Stimulated activated CD4-positive, alpha-beta T cell treated with anti-CD3 and anti-CD28 coated beads, Interleukin-4, amount 100 ng/mL, for 48 hours (primary cell): ENCODE measurements around the gene TENM4.

Experiments used
- DNase-seq, 2 donors: peaks; one replicate each; pipeline ENCODE4 v3.0.0-alpha.2; 2020; ENCODE audit warnings: low read depth in 2 of 2

The TENM4 gene

DNA sequence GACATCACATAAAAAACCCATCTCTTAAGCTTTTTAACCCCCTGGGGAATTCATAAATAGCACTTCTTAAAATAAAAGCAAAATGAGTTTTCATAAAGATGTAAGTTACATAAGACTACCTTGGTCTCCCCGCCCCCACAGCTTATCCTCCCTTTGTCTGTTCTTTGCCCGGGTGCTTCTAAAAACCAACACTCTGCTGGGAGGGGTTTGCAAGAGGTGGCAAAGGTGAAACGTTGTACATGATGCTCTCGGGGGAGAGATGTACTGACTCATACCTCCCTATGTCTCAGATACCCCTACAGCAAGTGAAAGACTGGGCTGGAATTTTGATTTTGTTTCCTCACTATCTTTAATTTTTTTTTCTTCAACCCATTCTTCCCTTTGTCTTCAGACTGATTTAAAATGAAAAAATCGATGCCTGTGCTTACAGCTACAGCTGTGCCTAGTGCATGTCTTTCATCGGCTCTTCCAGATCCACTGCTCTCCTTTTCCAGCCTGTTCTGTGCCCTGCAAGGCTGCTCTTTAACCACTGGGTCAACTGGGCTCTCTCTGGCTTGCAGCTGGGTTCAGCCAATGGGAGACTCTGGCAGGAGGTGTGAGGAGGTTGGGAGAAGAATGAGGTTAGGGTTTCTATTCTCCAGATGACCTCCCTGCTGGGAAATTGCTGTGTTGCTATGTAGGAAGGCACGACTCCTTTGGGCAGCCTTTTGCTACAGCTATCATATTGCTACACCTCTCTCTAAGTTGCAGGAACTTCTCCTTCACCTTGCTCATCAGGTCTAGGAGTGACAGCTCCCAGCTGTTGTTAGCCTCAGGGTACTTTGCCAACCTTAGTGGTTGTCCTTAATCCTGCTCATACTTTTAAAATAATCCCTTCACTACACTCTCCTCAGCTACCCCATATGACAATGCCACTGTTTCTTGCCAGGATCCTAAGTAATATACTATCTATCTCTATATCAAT lies 266.5 kb downstream of the TENM4 start:
- no peak for DNase-seq

DNA sequence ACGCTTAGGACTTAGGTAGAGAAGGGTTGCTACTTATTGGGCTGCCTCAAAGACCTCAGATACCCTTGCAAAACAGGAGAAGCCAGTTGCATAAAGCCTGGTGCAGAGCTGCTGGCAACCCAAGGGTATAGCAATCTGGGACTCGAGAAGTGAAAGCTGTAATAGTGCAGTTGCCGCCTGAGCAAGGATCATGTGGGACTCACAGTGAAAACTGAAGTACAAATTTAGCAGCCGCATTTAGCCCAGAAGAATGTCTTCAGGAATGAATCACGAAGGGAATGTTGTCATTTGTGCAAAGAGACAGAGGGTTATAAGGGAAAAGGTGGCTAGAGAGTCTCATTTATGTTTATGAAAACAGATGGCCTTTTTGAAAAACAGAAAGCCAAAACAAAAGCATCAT lies 267.2 kb downstream of the TENM4 start:
- DNase-seq, result no peak

DNA sequence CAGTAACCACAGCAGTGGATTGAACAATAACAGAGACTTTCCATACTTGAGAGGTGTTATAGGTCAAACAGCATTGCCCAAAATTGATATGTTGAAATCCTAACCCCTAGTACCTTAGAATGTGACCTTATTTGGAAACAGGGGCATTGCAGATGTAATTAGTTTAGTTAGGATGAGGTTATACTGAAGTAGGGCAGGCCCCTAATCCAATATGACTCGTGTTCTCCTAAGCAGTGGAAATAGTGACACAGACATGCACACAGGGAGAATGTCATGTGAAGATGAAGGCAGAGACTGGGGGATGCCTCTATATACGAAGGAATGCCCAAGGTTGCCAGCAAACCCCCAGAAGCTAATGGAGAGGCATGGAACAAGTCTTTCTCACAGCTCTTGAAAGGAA lies 270.5 kb downstream of the TENM4 start:
- DNase-seq, result no peak

DNA sequence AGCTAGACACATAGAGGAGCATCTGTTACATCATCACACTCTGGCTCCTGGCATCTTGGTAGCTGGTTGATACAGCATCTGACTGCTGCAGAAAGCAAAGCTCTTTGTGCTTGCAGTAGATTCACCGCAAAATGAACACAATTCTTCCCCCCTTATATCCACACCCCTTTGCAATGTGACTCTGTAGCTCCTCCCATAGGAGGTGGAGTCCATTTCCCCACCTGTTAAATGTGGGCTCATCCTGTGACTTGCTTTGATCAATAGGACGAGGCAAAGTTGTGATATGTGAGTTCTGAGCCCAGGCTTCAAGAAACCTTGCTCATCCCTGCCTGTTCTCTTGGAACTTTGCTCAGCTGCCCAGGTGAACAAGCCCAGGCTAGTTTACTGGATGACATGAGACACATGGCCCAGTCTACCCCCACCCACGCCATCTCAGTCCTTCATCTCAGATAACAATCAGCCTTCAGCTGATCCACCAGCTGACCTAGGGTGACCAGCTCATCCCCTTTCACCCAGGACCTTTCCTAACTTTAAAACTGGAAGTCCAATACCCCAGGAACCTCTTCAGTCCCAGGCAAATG lies 272.2 kb downstream of the TENM4 start:
- DNase-seq, result no peak

DNA sequence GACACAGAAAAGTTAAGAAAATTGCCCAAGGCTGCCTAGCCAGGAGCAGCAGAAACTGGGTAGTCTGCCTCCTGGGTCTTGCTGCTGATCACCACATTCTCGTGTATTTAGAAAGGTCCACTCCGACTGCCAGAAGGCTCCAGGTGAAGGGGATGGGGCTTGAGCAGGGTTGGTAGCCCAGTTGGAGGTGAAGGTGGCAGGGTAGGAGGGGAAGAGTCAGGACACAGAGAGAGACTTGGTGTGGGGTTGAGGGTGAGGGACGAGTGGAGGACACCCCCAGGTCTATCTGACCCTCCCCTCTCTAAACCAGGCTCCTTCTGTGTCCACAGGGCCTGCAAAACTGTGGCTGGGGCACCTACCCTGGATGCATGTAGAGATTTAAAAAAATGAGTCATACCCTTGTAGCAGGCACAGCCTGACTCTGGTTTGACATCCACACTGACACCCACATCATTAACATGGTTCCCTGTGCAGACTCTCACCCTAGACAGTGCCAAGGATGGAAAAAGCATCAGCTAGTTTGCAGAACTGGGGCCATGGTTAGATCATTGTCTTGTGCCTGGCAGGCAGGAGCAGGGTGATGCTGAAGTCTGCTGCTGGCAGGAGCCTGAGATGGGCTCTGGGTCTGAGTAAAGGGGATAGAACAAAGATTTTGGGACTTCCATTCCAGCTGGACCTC lies 273.2 kb downstream of the TENM4 start:
- DNase-seq, result no peak

DNA sequence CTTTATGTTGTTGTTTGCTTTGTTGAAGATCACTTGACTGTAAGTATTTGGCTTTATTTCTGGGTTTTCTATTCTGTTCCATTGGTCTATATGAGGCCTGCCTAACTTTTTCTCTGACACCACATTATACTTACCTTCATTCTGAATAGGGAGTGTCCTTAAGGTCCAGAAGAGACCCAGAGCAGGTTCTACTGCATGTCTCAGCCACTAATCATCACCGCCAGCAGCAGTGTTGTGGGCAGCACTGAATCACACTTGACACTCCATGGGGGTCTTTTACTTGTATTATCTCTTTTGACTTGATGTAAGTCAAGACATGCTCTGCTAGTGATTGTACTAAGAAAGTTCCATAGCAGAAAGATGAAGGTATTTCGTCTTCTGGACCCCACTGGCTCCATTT lies 274.9 kb downstream of the TENM4 start:
- DNase-seq, result no peak

DNA sequence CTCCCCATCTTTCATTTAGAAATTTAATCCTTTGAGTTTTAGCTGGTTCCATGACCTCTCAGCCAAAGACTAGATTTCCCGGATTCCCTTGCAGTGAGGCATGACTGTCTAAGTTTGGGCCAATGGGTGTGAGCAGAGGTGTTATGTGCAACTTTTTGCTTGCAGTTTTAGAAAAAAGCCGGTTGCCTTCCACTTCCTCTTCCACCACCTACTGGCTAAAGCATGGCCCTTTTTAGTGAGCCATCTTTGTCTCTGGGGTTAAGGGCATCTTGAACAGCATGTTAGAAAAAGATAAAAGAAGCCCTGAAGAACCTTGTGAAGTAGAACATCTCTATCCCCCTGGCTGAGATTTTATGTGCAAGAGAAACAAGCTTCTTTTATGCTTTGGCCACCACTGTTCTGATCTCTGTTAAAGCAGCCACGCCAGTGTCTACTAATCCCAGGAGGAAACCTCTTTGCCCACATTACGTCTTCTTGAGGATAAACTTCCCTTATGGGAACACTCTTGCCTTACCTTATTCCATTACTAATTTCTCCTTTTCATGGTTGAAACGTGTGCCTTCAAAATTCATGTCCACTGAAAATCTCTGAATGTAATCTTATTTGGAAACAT lies 279.9 kb downstream of the TENM4 start:
- no peak for DNase-seq

DNA sequence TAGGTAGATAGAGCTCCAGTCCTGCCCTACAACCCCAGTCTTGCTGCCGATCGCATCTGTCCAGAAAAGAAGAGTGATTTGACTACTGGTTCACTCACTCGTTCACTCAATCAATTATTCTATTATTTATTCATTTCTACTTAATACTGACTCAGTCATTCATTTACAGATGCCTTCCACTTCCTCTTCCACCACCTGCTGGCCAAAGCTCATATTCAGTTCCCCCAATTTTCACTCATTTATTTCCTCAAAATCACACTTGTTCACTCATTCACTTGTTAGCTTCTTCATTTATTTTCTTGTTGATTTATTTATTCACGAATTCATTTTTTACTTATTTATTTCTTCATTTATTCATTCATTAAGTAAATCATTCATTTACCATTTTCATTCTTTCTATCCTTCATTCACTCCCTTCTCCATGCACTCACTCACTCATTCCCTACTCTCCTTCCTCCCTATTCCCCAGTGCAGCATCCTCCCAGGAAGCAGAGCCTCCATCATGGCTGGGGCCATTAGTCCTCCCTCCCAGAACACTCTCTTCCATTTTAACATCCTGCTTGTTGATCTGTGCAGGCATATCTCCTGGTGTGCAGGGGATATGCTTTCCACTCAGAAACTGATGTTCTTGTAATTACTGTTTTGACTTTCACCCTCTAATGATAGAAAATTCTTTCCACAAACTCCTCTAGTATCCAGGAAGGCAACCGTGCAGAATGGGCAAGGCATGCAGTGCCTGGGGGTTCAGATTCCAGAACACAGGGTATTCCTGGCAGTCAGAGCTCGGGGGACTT lies 281.0 kb downstream of the TENM4 start:
- DNase-seq, result no peak

DNA sequence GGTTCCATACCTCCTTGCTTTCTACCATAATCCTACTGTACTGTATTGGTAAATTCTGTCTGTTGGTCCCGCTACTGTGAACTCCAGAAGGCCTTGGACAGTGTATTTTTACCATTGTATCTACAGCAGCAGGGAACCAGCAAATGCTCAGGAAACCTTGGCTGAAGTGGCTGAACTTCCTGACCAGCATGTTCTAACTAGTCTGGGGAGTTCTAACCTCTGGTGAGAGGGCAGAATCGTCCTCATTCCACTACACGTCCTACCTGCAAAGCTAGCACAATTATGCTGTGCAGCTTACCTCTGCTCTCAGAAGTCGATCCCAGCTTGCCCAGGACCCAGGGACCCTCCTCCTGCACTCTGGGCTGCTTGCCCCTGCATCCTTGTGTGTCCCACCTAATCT lies 283.1 kb downstream of the TENM4 start:
- DNase-seq, result no peak

DNA sequence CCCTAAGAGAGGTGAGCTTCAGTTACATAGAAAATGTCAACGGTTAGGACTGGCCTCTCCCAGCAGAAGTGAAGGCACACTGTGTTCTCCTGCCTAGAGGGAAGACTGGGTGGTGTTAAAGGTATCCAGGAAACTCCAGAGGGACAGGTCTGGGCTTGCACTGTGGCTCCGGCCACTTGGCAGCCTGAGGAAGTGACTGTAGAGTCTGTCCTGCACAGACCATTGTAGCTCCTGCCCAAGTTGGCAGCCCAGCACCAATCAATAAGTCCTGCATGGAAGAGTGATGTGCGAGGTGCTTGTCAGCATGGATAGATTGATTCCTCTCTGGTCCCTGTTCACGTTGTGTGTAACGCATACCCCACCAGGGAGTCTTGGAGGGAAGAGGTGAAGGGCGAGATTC lies 284.8 kb downstream of the TENM4 start:
- DNase-seq, result no peak

DNA sequence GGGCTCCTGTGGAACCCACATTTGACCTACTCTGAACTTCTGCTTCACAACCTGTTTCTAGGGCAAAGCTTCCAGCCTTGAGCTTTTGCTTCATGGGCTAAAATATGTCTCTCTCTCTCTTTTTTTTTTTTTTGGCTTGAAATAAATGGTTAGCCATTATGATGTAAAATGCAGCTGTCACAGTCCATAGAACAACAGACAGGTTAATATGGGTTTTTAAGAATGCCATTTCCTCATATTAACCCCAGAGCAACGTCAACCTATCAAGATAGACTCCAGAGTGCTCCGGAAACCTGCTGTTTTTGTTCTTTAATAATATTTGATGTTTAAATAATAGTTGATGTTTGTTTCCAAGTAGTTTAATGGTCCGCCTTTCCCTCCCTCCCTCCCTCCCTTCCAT lies 285.6 kb downstream of the TENM4 start:
- DNase-seq, result no peak

DNA sequence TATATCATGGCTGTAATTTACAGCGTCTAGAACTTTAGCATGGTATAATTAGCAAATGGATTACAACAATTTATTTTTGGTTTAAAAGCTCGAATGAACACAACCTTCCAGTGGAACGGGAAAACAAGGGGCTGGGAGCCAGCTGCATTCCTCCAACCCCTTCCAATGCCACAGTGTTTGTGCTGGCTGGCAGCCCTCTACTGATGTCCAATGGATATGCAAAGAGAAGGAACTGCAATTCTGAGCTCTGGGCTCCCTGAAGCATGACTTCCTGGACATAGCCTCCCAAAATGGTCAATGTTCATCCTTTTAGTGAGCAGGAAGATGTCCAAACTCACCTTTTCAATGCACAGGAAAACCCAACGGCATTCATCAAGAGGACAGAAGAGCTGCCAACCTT lies 288.3 kb downstream of the TENM4 start:
- DNase-seq, result no peak

DNA sequence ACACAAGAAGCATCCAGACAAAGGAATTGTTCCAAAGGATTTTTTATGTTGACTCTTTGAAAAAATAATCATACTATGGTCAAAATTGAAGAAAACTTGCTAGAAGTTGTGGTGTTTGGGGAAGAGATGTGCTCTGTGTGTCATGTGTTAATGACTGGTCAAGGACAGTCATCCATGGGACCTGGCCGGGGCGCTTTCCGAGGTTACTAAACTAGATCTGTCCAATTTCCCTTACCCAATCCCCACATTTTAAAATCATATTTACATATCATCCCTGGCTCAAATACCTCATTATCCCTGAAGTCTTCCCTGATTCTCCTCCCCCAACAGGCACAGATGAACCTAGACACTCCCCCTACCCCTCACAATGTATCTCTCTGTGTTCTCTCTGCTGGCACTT lies 289.4 kb downstream of the TENM4 start:
- no peak for DNase-seq

DNA sequence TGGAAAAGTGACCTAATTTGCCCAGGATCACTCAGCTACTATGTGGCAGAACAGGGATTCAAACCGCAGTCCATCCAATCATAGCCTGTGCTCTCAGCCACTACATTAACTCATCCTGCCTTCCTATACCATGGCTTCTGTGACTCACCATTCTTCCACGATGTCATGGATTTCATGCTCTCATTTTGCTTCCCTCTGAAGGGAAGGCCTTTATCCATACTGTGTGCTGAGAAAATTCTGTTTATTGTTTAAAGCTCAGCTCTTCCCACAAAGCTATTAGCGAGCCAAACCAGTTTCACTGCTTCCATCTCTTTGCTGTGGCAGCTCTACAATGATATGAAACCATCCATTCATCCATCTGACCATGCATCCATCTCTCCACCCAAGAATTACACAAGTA lies 289.9 kb downstream of the TENM4 start:
- no peak for DNase-seq

DNA sequence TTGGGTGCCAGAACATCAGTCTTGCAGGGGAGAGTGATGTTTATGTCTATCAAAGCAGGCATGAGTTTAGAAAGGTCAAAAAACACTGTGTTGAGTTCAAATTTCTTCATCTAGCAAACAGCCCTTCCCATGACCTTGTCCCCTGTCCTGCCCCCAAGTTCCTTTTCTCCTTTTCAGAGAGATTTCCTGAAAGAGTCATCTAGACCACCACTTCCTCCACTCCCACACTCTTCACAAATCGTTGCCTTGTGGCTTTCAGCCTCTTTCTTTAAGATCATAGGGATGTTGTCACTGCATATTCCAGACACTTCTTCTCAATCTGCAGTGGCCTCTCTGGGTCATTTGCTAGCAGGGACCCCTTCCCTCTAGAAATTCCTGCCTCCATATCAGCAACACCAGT lies 290.5 kb downstream of the TENM4 start:
- DNase-seq, result no peak

DNA sequence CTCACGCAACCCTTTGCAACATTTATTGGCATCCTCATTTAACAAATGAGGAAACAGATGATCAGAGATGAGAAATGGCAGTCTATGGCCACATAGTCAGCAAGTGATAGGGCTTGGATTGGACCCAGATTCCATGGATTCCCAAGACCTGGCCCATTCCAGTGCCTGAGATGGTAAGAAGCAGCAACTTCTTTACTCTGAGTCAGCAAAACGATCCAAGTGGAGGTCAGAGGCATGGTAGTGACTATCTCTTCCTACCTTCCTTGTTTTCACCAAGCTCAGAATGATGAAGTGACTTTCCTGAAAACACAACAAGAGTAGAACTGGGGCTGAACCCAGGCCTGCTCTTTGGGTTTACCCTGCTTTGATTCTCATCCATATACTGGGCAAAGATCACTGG lies 293.1 kb downstream of the TENM4 start:
- no peak for DNase-seq

DNA sequence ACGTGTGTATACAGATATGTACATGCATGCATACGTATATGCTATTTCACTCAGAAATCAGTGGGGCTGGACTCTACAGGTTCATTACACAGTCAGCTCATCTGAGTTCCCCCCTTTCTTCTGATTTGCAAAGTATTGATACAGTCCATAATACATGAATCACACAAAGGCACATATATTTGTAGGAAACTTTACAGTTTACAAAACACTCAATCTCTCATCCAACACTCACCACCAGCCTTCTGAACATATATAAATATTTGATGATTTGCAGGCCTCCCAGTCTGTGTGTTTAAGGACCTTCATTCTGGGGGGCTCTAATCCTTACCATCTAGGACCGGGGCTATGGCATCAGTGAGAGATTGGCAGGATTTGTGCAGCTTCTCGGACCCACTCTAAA lies 293.8 kb downstream of the TENM4 start:
- no peak for DNase-seq

DNA sequence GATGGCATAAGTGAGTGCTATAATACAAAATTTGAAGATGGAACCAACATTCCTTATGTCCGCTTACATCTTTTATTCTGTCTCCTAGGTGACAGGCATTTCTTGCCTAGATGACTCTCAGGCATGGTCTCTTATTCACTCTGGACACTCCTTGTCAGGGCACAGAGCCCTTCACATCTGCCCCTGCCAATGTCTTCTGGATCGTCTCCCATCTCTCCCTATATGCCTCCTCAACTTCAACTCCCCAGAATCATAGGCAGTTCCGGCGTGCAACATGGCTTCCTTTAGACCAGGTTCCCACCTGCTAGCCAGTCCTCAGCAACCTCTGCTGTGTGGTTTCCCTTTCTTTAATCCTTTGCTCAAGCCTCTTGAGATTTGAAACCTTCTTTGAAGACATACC lies 300.9 kb downstream of the TENM4 start:
- DNase-seq, result no peak

DNA sequence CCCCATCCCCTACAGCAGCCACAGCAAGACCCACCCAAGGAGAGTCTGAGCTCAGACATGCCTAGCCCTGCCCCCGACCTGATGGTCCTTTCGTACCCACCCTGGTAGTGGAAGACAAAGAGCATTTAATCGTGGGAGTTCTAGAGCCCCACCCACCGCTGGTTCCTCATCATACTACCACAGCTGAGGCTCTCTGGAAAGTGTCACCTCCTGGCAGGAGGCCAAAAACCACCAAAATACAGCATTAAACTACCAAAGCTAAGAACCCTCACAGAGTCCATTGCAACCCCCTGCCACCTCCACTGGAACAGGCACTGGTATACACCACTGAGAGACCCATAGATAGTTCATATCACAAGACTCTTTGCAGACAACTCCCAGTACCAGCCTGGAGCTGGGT lies 311.1 kb downstream of the TENM4 start:
- DNase-seq, result no peak

DNA sequence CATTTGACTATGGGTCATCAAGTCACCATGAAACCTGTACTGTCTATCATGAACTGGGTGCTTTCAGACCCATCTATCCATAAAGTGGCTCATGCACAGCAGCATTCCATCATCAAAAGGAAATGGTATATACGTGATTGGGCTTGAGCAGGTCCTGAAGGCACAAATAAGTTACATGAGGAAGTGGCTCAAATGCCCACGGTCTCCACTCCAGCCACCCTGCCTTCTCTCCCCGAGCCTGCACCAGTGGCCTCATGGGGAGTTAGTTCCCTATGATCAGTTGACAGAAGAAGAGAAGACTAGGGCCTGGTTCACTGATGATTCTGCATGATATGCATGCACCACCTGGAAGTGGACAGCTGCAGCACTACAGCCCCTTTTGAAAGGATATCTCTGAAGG lies 312.5 kb downstream of the TENM4 start:
- DNase-seq, result no peak

DNA sequence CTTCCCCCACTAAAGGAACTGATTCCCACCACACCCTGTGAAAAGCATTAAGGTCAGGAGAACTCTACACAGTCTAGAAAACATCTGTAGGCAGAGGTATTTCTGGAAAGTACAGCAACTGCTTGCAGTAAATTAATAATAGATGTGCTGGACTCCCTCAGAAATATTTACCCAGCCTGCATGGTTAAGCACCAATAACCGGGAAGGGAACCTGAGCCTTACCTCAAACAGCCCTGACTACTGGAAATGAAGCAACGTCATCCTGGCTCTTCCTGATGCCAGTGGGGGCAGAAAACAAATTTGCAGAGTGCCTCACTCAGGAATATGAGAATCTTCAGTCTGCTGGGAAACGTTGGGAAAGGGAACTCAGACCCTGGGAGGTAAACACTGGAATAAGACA lies 318.1 kb downstream of the TENM4 start:
- no peak for DNase-seq

DNA sequence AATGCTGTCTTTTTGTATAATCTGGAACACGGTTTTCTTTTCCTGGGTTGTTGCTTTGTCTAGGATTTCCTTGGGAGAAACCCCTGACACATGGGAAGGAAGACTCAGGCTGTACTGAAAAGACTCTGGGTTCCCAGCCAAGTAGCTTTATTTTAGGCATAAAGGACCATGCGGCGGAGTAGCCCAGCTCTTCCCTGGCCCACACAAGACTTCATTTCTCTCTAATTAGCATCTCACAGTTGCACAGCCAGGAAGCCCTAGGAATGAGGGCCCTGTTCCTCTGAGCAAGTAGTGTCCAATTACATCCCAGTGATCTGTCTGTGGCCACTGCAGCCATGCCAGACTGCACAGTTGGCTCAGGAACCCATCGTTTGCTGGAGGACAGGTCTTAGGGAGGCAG lies 319.5 kb downstream of the TENM4 start:
- DNase-seq, result no peak
